ENCODE measurements around the gene S100A13.

GRCh38 chr1:153613406-153613805, 13.9 kb downstream of the S100A13 start:
- TF ChIP-seq CTCF (conservative IDR thresholded peaks at IDR 0.05 in 1 of 2, IDR thresholded peaks at IDR 0.05 in 1 of 2; ENCODE audit: low read depth in 1 of 2, low read length in 2 of 2) = no peak
- TF ChIP-seq EZH2 (IDR thresholded peaks at IDR 0.05; ENCODE audit: low read length, missing control alignments) = no peak

Measured in fibroblast of lung (primary cell).